Uterus (tissue), 4 donors: ENCODE measurements around the gene ETS1. TPM values are rescaled to one million over a fixed set of nuclear protein-coding genes. Genes with fewer than 3 reads are reported as not detected.

Experiments
- DNase-seq, 2 donors: peaks; one replicate each; pipeline ENCODE4 v3.0.0-alpha.2; 2019 to 2020
- H3K27ac ChIP-seq, 2 donors: fragments of 200-600 bp; sonication (generic); 1 replicate in 1 of 2; 2 replicates in 1 of 2; pipeline ENCODE4 v1.5.1; 2016 to 2018
- H3K27me3 ChIP-seq, 2 donors: fragments of 200-600 bp; sonication (generic); one replicate each; pipeline ENCODE4 v1.5.1; 2018 to 2019; ENCODE audit warnings: control low read depth in 1 of 2
- H3K36me3 ChIP-seq, 2 donors: fragments of 200-600 bp; sonication (generic); one replicate each; pipeline ENCODE4 v1.5.1; 2019; ENCODE audit warnings: control low read depth in 1 of 2
- H3K4me1 ChIP-seq, 2 donors: fragments of 200-600 bp; sonication (generic); one replicate each; pipeline ENCODE4 v1.5.1; 2018 to 2019; ENCODE audit warnings: control low read depth in 1 of 2
- H3K4me3 ChIP-seq, 2 donors: fragments of 200-600 bp; sonication (generic); 1 replicate in 1 of 2; 2 replicates in 1 of 2; pipeline ENCODE4 v1.5.1; 2018 to 2019; ENCODE audit warnings: mild to moderate bottlenecking in 1 of 2
- H3K9me3 ChIP-seq, 2 donors: fragments of 200-600 bp; sonication (generic); one replicate each; pipeline ENCODE4 v1.5.1; 2019; ENCODE audit warnings: control low read depth in 1 of 2
- POLR2A ChIP-seq, 2 donors: fragments of 450-650 bp; IDR thresholded peaks; one replicate each; pipeline ENCODE4 v1.6.1; 2016; ENCODE audit warnings: antibody characterized with exemption in 2 of 2, mild to moderate bottlenecking in 1 of 2, moderate library complexity in 1 of 2
- intact Hi-C: fragments of 100-400 bp; cut with DNase I; formaldehyde crosslinking; loops from one replicate; pipeline ENCODE4 v1.15.1; 2023; ENCODE audit warnings: low total_unique reads
- total RNA-seq, 4 donors: library from RNA; depleted of rRNA in 3 of 4; stranded (reverse); fragments of >200 nt in 3 of 4; gene quantifications; one replicate each; pipeline versions ENCODE4 v1.1.0 to v1.2.4, GENCODE V29; 2014 to 2023
- TF ChIP-seq, protein P1 (sequence below), 4 experiments: fragments of 200-600 bp in 2 of 4; fragments of 450-650 bp in 2 of 4; sonication (generic) in 2 of 4; IDR thresholded peaks; one replicate each; pipeline ENCODE4 v1.5.1; 2016 to 2019; ENCODE audit warnings: antibody characterized with exemption in 4 of 4, mild to moderate bottlenecking in 2 of 4, moderate library complexity in 1 of 4
- donor health status: DM: yes; HTN: yes; CAD: no.

Gene ETS1
- total RNA-seq, 4 donors from 2014 or later = 24.1 to 80.9 (median 58.3) TPM

DNA sequence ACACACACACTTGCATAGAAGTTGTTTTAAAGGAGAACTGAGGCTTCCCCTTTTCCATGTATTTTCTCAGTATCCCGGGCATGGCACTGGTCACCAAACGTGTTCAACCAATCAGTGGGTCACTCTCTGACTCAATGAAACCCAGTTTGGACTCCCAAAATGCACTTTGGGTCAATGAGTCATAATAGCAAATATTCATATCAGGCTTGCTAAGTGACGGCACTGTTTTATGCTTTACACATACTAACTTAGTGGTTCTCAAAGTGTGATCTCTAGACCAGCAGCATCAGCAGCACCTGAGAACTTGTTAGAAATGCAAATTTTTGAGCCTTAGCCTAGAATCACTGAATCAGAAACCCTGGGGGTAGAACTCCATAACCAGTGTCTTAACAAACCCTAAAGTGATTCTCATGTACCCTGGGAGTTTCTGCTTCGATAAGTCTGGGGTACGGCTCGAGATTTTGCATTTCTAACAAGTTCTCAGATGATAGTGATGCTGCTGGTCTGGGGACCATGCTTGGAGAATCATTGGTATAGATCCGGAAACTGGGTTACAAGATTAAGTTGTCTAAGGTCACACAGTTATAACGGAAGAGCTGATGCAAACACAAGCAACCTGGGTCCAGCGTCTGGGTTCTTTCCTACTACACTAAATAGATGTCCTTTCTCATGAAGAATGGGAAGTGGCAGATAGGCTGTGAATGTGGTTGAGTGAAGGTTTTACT lies 35.6 kb downstream of the ETS1 start:
- peak overlapping the region; percentile 58 to 91 for H3K27ac ChIP-seq

DNA sequence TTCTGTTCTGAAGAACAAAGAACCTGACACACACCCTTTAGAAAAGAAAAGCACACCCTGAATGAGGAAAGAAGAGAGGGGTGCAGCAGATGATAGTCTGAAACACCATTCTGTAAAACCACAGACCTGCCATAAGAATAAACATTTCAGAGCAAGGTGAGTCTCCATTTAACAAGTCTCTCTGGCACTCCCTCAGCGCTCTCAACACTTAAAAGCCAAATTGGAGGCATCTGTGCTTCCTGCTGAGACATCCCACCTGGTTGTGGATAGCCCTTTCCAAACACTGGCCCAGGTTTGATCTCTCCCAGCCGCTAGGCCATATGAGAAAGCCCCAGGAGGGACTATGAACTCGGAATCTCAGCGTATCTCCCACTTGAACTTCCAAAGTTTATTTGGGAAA lies 36.3 kb downstream of the ETS1 start:
- Histone ChIP-seq H3K36me3 (no peaks in the 10 kb centered on the region), H3K27me3 (no peaks in the 10 kb centered on the region), H3K4me3 (no peak overlapping the region), H3K27ac (peak overlapping the region; percentile 58 to 91), H3K4me1 (peaks cover 0 to 6% of the 10 kb centered on the region in 2 donors), H3K9me3 (no peaks in the 10 kb centered on the region)
- intact Hi-C loops = no loop called here
- TF ChIP-seq POLR2A (IDR thresholded peaks at IDR 0.05) = no peak
- TF ChIP-seq, protein P1, sequence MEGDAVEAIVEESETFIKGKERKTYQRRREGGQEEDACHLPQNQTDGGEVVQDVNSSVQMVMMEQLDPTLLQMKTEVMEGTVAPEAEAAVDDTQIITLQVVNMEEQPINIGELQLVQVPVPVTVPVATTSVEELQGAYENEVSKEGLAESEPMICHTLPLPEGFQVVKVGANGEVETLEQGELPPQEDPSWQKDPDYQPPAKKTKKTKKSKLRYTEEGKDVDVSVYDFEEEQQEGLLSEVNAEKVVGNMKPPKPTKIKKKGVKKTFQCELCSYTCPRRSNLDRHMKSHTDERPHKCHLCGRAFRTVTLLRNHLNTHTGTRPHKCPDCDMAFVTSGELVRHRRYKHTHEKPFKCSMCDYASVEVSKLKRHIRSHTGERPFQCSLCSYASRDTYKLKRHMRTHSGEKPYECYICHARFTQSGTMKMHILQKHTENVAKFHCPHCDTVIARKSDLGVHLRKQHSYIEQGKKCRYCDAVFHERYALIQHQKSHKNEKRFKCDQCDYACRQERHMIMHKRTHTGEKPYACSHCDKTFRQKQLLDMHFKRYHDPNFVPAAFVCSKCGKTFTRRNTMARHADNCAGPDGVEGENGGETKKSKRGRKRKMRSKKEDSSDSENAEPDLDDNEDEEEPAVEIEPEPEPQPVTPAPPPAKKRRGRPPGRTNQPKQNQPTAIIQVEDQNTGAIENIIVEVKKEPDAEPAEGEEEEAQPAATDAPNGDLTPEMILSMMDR (IDR thresholded peaks at IDR 0.05) = no peak
- DNase-seq = no peak

More for the DNA sequence above, 35.6 kb downstream of the ETS1 start:
- Histone ChIP-seq H3K4me1 (peaks cover 0 to 6% of the 10 kb centered on the region in 2 donors), H3K4me3 (no peak overlapping the region), H3K9me3 (no peaks in the 10 kb centered on the region), H3K36me3 (no peaks in the 10 kb centered on the region), H3K27me3 (no peaks in the 10 kb centered on the region)
- intact Hi-C loops = no loop called here
- no peak for DNase-seq
- TF ChIP-seq, protein P1 (IDR thresholded peaks at IDR 0.05) = no peak
- TF ChIP-seq POLR2A (IDR thresholded peaks at IDR 0.05) = no peak

DNA sequence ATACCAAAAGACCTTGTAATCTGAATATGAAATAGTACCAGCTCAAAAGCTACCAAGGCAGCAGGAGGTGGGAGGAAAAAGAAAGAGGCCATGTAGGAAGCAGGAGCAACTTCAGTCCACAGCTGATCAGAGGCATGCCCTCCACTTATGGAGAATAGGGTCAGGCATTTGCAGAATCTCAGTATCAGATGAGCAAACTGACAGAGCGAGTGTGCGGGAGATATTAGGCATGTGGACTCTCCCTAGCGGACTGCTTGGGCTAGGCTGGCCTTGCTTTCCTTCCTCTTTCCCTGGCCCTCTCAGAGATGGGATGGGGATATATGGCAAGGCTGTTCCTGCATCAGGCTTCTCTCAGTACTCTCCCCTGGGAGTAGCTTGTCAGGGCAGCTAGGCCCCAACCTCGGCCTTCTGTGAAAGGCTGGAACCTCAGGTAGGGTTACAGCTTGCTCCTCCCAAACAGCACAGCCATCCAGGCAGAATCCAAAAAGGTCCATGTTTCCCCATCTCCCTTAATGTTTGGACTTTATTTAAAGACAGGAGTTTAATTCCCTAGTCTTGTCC lies 37.0 kb downstream of the ETS1 start:
- Histone ChIP-seq H3K9me3 (no peaks in the 10 kb centered on the region), H3K4me3 (no peak overlapping the region), H3K36me3 (no peaks in the 10 kb centered on the region), H3K27me3 (no peaks in the 10 kb centered on the region), H3K27ac (peak overlapping the region; percentile 79 to 91), H3K4me1 (peaks cover 0 to 6% of the 10 kb centered on the region in 2 donors)
- DNase-seq = no peak
- intact Hi-C loops = no loop called here
- TF ChIP-seq POLR2A (IDR thresholded peaks at IDR 0.05) = no peak
- TF ChIP-seq, protein P1 (IDR thresholded peaks at IDR 0.05) = no peak

DNA sequence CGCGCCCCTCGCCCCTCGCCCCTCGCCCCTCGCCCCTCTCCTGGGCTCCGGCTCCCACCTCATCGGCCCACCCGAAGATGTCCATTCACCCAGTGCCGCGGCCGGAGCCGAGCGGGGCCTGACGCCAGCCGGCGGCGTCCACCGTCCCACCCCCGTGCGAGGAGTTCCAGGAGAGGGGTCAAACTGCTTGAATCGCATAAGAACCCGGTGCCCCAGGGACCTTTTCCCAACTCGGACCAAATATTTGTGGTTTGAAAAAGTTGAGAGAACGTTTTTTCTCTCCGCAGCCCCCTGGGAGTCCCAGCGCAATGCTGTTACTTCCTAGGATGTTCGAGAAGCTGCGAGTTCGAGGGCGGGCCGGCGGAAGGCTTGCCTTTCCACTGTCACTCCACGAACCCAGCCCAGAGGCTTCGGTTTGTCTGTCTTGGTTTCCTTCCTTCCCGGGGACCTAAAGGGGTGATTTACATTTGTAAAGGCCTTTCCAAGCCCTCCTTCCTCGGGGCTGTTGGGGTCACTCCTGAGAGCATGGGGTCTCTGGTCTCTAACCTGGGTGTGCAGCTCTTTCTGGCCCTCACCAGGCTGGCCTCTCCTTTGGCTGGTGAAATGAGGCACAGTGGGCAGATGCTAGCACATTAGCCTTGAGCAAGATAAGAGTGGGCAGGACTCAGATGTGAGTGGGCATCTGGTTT lies 38.0 kb downstream of the ETS1 start:
- peak; percentile 71 to 75 for DNase-seq
- Histone ChIP-seq H3K4me3 (peak overlapping the region; percentile 35 to 42), H3K9me3 (no peaks in the 10 kb centered on the region), H3K27ac (peak overlapping the region; percentile 79 to 91), H3K36me3 (no peaks in the 10 kb centered on the region), H3K27me3 (no peaks in the 10 kb centered on the region), H3K4me1 (peaks cover 0 to 6% of the 10 kb centered on the region in 2 donors)
- no peak for TF ChIP-seq POLR2A (IDR thresholded peaks at IDR 0.05)
- TF ChIP-seq, protein P1 (IDR thresholded peaks at IDR 0.05) = no peak
- intact Hi-C loops = no loop called here
